Activated CD4-positive, alpha-beta memory T cell treated with anti-CD3 and anti-CD28 coated beads, Interleukin-2, amount 10 ng/mL, durations not matched to agents 7 days and 5 days (primary cell): ENCODE results near the gene CCT4. TPM values are rescaled to one million over a fixed set of nuclear protein-coding genes. Genes with fewer than 3 reads are reported as not detected.
A peak's percentile ranks its signal among the peaks of the same experiment; 100 is the strongest.
"Not testable (repeated sequence)": the region's sequence is repeated elsewhere in the genome, so short reads cannot be mapped to it uniquely, and the experiment has no call there.

ENCODE experiments used
- CTCF ChIA-PET: fragments of 350-600 bp; sonication (Branson Sonifier 250); formaldehyde crosslinking; loops from one replicate; lab custom pipeline; 2021; ENCODE audit warnings: antibody characterized with exemption, inconsistent platforms; lab: Charles Lee
- POLR2A ChIA-PET: fragments of 350-600 bp; sonication (Branson Sonifier 250); formaldehyde crosslinking; loops from one replicate; lab custom pipeline; 2021; ENCODE audit warnings: antibody characterized with exemption; lab: Charles Lee
- DNase-seq: peaks from one replicate; pipeline ENCODE4 v3.0.0-alpha.2; 2020
- H3K27ac Mint-ChIP-seq: one replicate; pipeline ENCODE4 v1.8.0; 2021; ENCODE audit warnings: mild to moderate bottlenecking, mixed read lengths
- H3K27me3 Mint-ChIP-seq: one replicate; pipeline ENCODE4 v1.8.0; 2021; ENCODE audit warnings: mixed read lengths
- H3K36me3 Mint-ChIP-seq: one replicate; pipeline ENCODE4 v1.8.0; 2021; ENCODE audit warnings: low read depth, mixed read lengths
- H3K4me1 Mint-ChIP-seq: one replicate; pipeline ENCODE4 v1.8.0; 2021; ENCODE audit warnings: mixed read lengths
- H3K4me3 Mint-ChIP-seq: one replicate; pipeline ENCODE4 v1.8.0; 2021; ENCODE audit warnings: mild to moderate bottlenecking, mixed read lengths
- H3K9me3 Mint-ChIP-seq: one replicate; pipeline ENCODE4 v1.8.0; 2021; ENCODE audit warnings: mixed read lengths
- total RNA-seq, 2 experiments: library from RNA; stranded (reverse); gene quantifications; one replicate each; pipeline ENCODE4 v1.2.3, GENCODE V29; 2021

The CCT4 gene
- total RNA-seq, 2 experiments from 2014 or later = 145 to 151 TPM

- DNase-seq = no peak
- Mint-ChIP-seq H3K27ac (no peak overlapping the region), H3K4me3 (no peak overlapping the region), H3K4me1 (peaks cover 24% of the 10 kb centered on the region), H3K27me3 (no peaks in the 10 kb centered on the region), H3K9me3 (no peaks in the 10 kb centered on the region), H3K36me3 (no peaks in the 10 kb centered on the region)
- CTCF ChIA-PET = no interaction called here
- POLR2A ChIA-PET = no interaction called here
Measured at GRCh38 chr2:61909116-61909515, 20.7 kb upstream of the CCT4 start.

GRCh38 chr2:61906186-61906470 is 17.7 kb upstream of the CCT4 start:
- no peaks in the 10 kb centered on the region for H3K36me3 Mint-ChIP-seq
- ChIA-PET CTCF (no interaction called here), POLR2A (interaction anchor here (0.6 to 2.0 kb wide), 4 partner anchors 17 to 367 kb away, joined by 3 to 7 read pairs (median 5); partner anchors contain the start of genes CCT4 and FAM161A)
- H3K9me3 Mint-ChIP-seq = no peaks in the 10 kb centered on the region
- no peaks in the 10 kb centered on the region for H3K27me3 Mint-ChIP-seq
- peaks cover 24% of the 10 kb centered on the region for H3K4me1 Mint-ChIP-seq
- H3K4me3 Mint-ChIP-seq = peak overlapping the region; percentile 93
- peak overlapping the region; percentile 54 for H3K27ac Mint-ChIP-seq
- no peak for DNase-seq

GRCh38 chr2:61905372-61906185 is 17.1 kb upstream of the CCT4 start, which contains the start of gene COMMD1:
COMMD1 (plus strand) TSS chr2:61905674; CDS start chr2:61905679, 5 bp downstream.
- Mint-ChIP-seq H3K9me3 (no peaks in the 10 kb centered on the region), H3K27ac (peak within 1 kb of the TSS; percentile 54), H3K4me3 (peak within 1 kb of the TSS; percentile 93), H3K27me3 (no peaks in the 10 kb centered on the region), H3K4me1 (peaks cover 24% of the 10 kb centered on the region), H3K36me3 (no peaks in the 10 kb centered on the region)
- ChIA-PET CTCF (interaction anchor here (0.7 to 0.9 kb wide), 3 partner anchors 9 to 400 kb away, joined by 3 to 4 read pairs (median 3); no protein-coding TSS in a partner anchor), POLR2A (interaction anchor here (0.6 to 2.0 kb wide), 5 partner anchors 16 to 403 kb away, joined by 3 to 7 read pairs (median 5); partner anchors contain the start of genes CCT4 and FAM161A)
- DNase-seq = peak; percentile 88

- no peak overlapping the region for H3K27ac Mint-ChIP-seq
- H3K4me1 Mint-ChIP-seq = peaks cover 3% of the 10 kb centered on the region
- H3K36me3 Mint-ChIP-seq = no peaks in the 10 kb centered on the region
- ChIA-PET CTCF (no interaction called here), POLR2A (no interaction called here)
- H3K9me3 Mint-ChIP-seq = no peaks in the 10 kb centered on the region
- no peak for DNase-seq
- H3K27me3 Mint-ChIP-seq = no peaks in the 10 kb centered on the region
- no peak overlapping the region for H3K4me3 Mint-ChIP-seq
Measured at GRCh38 chr2:61900281-61900680, 11.8 kb upstream of the CCT4 start.

- no peak for DNase-seq
- CTCF ChIA-PET = interaction anchor here (1.1 to 1.3 kb wide), 2 partner anchors 9 to 10 kb away, joined by 4 to 6 read pairs; no protein-coding TSS in a partner anchor
- POLR2A ChIA-PET = interaction anchor here (1.9 kb wide), 1 partner anchor 361 kb away, joined by 4 read pairs; the partner anchor contains the start of gene XPO1
- Mint-ChIP-seq H3K27me3 (no peaks in the 10 kb centered on the region), H3K36me3 (no peaks in the 10 kb centered on the region), H3K9me3 (no peaks in the 10 kb centered on the region), H3K27ac (no peak overlapping the region), H3K4me1 (no peaks in the 10 kb centered on the region), H3K4me3 (no peak overlapping the region)
Measured at GRCh38 chr2:61898810-61899209, 10.4 kb upstream of the CCT4 start.

- Mint-ChIP-seq H3K9me3 (no peaks in the 10 kb centered on the region), H3K36me3 (peaks cover 32% of the 10 kb centered on the region), H3K4me3 (peak overlapping the region; percentile 99), H3K27me3 (no peaks in the 10 kb centered on the region), H3K27ac (peak overlapping the region; percentile 94), H3K4me1 (peaks cover 32% of the 10 kb centered on the region)
- ChIA-PET CTCF (no interaction called here), POLR2A (interaction anchor here (1.0 to 3.3 kb wide), 6 partner anchors 11 to 524 kb away, joined by 3 to 13 read pairs (median 4); partner anchors contain the start of genes FAM161A and XPO1)
- DNase-seq = no peak
Measured at GRCh38 chr2:61887717-61888266, 664 bp downstream of the CCT4 start.

- DNase-seq = no peak
- Mint-ChIP-seq H3K4me1 (peaks cover 32% of the 10 kb centered on the region), H3K4me3 (peak overlapping the region; percentile 99), H3K27ac (no peak overlapping the region), H3K9me3 (no peaks in the 10 kb centered on the region), H3K27me3 (no peaks in the 10 kb centered on the region), H3K36me3 (peaks cover 38% of the 10 kb centered on the region)
- ChIA-PET POLR2A (interaction anchor here (2.4 to 3.3 kb wide), 2 partner anchors 33 to 348 kb away, joined by 8 to 13 read pairs; partner anchors contain the start of genes FAM161A and XPO1), CTCF (no interaction called here)
Measured at GRCh38 chr2:61885896-61886603, 2.4 kb downstream of the CCT4 start.

- DNase-seq = no peak
- ChIA-PET POLR2A (interaction anchor here (1.3 kb wide), 1 partner anchor 10 kb away, joined by 3 read pairs; no protein-coding TSS in a partner anchor), CTCF (interaction anchor here (1.0 kb wide), 1 partner anchor 29 kb away, joined by 3 read pairs; no protein-coding TSS in a partner anchor)
- Mint-ChIP-seq H3K36me3 (peaks cover 58% of the 10 kb centered on the region), H3K4me3 (no peak overlapping the region), H3K9me3 (no peaks in the 10 kb centered on the region), H3K4me1 (peaks cover 23% of the 10 kb centered on the region), H3K27ac (no peak overlapping the region), H3K27me3 (no peaks in the 10 kb centered on the region)
Measured at GRCh38 chr2:61882850-61883249, 5.6 kb downstream of the CCT4 start.

GRCh38 chr2:61879351-61879750 is 9.1 kb downstream of the CCT4 start:
- peaks cover 50% of the 10 kb centered on the region for H3K36me3 Mint-ChIP-seq
- POLR2A ChIA-PET, DNase-seq, H3K4me1 Mint-ChIP-seq, H3K9me3 Mint-ChIP-seq, H3K27me3 Mint-ChIP-seq, H3K4me3 Mint-ChIP-seq, H3K27ac Mint-ChIP-seq: not testable (repeated sequence)
- CTCF ChIA-PET = interaction anchor here (0.7 kb wide), 1 partner anchor 18 kb away, joined by 3 read pairs; no protein-coding TSS in a partner anchor

- POLR2A ChIA-PET = no interaction called here
Measured at GRCh38 chr2:61878761-61879160, 9.7 kb downstream of the CCT4 start.

GRCh38 chr2:61877571-61878245 is 10.7 kb downstream of the CCT4 start:
- Mint-ChIP-seq H3K4me1 (no peaks in the 10 kb centered on the region), H3K4me3 (no peak overlapping the region), H3K27ac (no peak overlapping the region), H3K27me3 (no peaks in the 10 kb centered on the region), H3K9me3 (no peaks in the 10 kb centered on the region), H3K36me3 (peaks cover 53% of the 10 kb centered on the region)
- ChIA-PET CTCF (no interaction called here), POLR2A (interaction anchor here (1.0 kb wide), 2 partner anchors 10 to 11 kb away, joined by 3 read pairs; no protein-coding TSS in a partner anchor)
- no peak for DNase-seq

More at GRCh38 chr2:61878761-61879160, 9.7 kb downstream of the CCT4 start:
- Mint-ChIP-seq H3K27me3 (no peaks in the 10 kb centered on the region), H3K36me3 (peaks cover 53% of the 10 kb centered on the region), H3K9me3 (no peaks in the 10 kb centered on the region), H3K27ac (no peak overlapping the region), H3K4me3 (no peak overlapping the region), H3K4me1 (no peaks in the 10 kb centered on the region)
- DNase-seq = no peak
- CTCF ChIA-PET = interaction anchor here (0.7 kb wide), 1 partner anchor 19 kb away, joined by 3 read pairs; no protein-coding TSS in a partner anchor

- H3K36me3 Mint-ChIP-seq = peaks cover 59% of the 10 kb centered on the region
- no peaks in the 10 kb centered on the region for H3K27me3 Mint-ChIP-seq
- no peak for DNase-seq
- ChIA-PET POLR2A (interaction anchor here (1.0 kb wide), 1 partner anchor 11 kb away, joined by 3 read pairs; no protein-coding TSS in a partner anchor), CTCF (no interaction called here)
- H3K9me3 Mint-ChIP-seq = no peaks in the 10 kb centered on the region
- peaks cover under 1% of the 10 kb centered on the region for H3K4me1 Mint-ChIP-seq
- H3K4me3 Mint-ChIP-seq = no peak overlapping the region
- no peak overlapping the region for H3K27ac Mint-ChIP-seq
Measured at GRCh38 chr2:61876400-61876799, 12.1 kb downstream of the CCT4 start.
